ENCODE data around the gene RNF26. TPM values are rescaled to one million over a fixed set of nuclear protein-coding genes. Genes with fewer than 3 reads are reported as not detected.

RNF26 gene
- total and polyA plus RNA-seq, 2 of the 13 experiments (the other 11 are each of a cell fraction or from before 2014, with no cell fraction given): 11.9 to 26.3 TPM

DNA sequence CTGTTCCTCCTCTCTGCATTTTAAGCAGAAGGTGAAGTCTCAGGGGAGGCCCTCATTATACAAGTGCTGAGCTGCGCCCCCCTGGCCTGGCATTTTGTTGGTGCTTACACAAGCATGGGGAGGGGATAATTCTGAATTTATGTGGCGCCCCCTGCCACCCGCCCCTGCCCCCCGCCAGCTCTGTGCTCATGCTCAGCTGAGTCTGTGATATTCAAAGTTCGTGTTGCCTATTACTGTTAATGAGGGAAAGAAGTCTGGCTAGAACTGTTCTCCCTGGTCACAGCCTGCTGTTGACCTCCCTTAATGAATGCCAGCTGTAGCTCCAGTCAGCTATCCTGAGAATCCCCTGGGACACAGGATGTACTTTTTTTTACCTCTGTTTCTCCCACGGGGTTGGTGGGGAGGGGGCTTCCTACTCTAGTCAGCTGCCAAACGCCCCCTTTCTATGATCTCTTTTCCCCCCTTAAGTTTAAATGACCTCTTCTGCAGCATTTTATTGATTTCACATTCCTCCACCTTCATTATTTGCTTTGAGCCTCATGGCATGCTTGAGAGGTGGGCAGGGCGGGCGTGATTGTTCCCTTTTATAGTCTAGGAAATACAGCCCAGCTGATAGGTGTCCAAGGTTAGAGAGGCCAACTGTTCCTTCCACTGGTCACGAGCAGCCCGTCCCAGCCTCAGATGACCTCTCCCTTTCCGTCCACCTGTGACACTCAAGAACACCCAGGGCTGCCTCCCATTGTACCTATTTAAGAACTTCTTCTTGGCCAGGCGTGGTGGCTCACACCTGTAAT lies 35.0 kb downstream of the RNF26 start (continued):
- no peak for TF ChIP-seq ZNF552 (CRISPR knock-in tag; IDR thresholded peaks at IDR 0.05; ENCODE audit: borderline replicate concordance)
- TF ChIP-seq, protein P1, sequence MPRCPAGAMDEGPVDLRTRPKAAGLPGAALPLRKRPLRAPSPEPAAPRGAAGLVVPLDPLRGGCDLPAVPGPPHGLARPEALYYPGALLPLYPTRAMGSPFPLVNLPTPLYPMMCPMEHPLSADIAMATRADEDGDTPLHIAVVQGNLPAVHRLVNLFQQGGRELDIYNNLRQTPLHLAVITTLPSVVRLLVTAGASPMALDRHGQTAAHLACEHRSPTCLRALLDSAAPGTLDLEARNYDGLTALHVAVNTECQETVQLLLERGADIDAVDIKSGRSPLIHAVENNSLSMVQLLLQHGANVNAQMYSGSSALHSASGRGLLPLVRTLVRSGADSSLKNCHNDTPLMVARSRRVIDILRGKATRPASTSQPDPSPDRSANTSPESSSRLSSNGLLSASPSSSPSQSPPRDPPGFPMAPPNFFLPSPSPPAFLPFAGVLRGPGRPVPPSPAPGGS (CRISPR knock-in tag; IDR thresholded peaks at IDR 0.05): no peak
- TF ChIP-seq ZNF737 (CRISPR knock-in tag; IDR thresholded peaks at IDR 0.05; ENCODE audit: borderline replicate concordance): no peak
- TF ChIP-seq, protein P2, sequence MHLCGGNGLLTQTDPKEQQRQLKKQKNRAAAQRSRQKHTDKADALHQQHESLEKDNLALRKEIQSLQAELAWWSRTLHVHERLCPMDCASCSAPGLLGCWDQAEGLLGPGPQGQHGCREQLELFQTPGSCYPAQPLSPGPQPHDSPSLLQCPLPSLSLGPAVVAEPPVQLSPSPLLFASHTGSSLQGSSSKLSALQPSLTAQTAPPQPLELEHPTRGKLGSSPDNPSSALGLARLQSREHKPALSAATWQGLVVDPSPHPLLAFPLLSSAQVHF (CRISPR knock-in tag; IDR thresholded peaks at IDR 0.05): no peak
- no peak for TF ChIP-seq SOX6 (IDR thresholded peaks at IDR 0.05)
- TF ChIP-seq SOX6 (CRISPR knock-in tag; IDR thresholded peaks at IDR 0.05): peak; percentile 53; the same call in 1 of the 2 replicates
- TF ChIP-seq ZNF124 (CRISPR knock-in tag; IDR thresholded peaks at IDR 0.05): no peak

DNA sequence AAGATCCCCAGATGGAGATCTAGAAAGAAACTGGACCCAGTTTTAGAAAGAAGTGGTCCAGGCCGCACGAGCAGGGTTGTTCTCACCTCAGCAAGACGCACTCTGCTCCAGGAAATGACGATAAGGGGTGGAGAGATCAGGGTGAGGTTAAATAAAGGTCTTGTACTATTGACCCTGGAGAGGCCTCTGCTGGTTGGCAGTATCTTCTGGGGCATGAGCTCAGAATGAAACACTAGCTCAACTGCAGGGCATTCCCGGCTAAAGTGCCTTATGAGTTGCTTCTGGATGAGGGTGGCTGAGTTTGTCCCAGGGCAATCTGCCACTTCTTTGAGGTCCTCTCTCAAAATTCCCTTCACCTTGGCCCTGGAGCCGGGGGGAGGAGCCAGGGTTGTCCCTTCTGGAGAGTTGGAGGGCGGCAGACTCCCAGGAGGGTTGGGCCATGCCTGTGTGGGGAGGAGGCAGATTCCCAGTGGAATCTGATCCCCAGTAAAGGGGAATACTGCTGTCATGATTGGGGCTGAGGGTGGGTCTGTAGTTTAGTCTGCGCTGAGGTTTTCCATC lies 36.2 kb downstream of the RNF26 start:
- in situ Hi-C loops (cut with HindIII; ENCODE audit: extremely low pct_ligation_motif_present, low pct_unique_long_range_greater_than_20kb) (loop anchor here (5.0 kb wide), 1 partner anchor 33 kb away; no protein-coding TSS in a partner anchor), intact Hi-C loops (cut with micrococcal nuclease; ENCODE audit: unreplicated experiment) (no loop called here)
- H3K79me2 ChIP-seq (ENCODE audit: insufficient read depth, low read length): peaks cover 35% of the 10 kb centered on the region
- ATAC-seq: peak; percentile 5
- no peaks in the 10 kb centered on the region for H4K20me1 ChIP-seq (ENCODE audit: insufficient read depth, low read length)
- BruUV-seq (replicated peaks): no TSS peak
- H2AFZ ChIP-seq (ENCODE audit: low read length): no peak overlapping the region
- ChIA-PET CTCF (ENCODE audit: low intra/inter-chr PET ratio, low total read pairs) (interaction anchor here (1.0 to 1.6 kb wide), 2 partner anchors 30 to 33 kb away, joined by 3 to 5 read pairs; partner anchors contain the start of gene C1QTNF5), POLR2A (interaction anchor here (0.6 to 4.5 kb wide), 10 partner anchors 8 to 249 kb away, joined by 3 to 31 read pairs (median 6); partner anchors contain the start of genes C1QTNF5, CBL, HINFP and MCAM)
- peaks cover 100% of the 10 kb centered on the region for H3K4me1 ChIP-seq (ENCODE audit: insufficient read depth, low read length)
- H3K27me3 ChIP-seq (ENCODE audit: control insufficient read depth in 1 of 2, insufficient read depth in 2 of 2, low read length in 2 of 2): no peaks in the 10 kb centered on the region
- no peaks in the 10 kb centered on the region for H3K9me3 ChIP-seq (ENCODE audit: low read length)
- WGBS (ENCODE audit: low lambda C conversion rate): 15% methylated on average over 6 of the region's 8 CpGs
- peak overlapping the region; percentile 93 for H3K27ac ChIP-seq (ENCODE audit: extremely low read length, insufficient read depth, low read length)
- peak; percentile 93 for FAIRE-seq
- H3K4me2 ChIP-seq (ENCODE audit: low read depth, low read length): peak overlapping the region; percentile 74
- peak overlapping the region in 1 of 3 experiments; percentile 47; a peak in 2 of 6 replicates for H3K4me3 ChIP-seq (replicated peaks in 1 of 3; ENCODE audit: insufficient read depth in 1 of 3, low read depth in 2 of 3, low read length in 3 of 3)
- DNase-seq (ENCODE audit: low spot score): peak; percentile 71
- H3K9ac ChIP-seq (ENCODE audit: insufficient read depth, low read depth, low read length): peak overlapping the region; percentile 51
- H3K36me3 ChIP-seq (replicated peaks in 1 of 2; ENCODE audit: control insufficient read depth in 1 of 2, insufficient read depth in 2 of 2, low read length in 2 of 2): no peaks in the 10 kb centered on the region
- TF ChIP-seq RARA (CRISPR knock-in tag; IDR thresholded peaks at IDR 0.05) (peak; percentile 96), NR2F1 (CRISPR knock-in tag; IDR thresholded peaks at IDR 0.05) (peak; percentile 77 to 79), ESRRA (CRISPR knock-in tag; IDR thresholded peaks at IDR 0.05; ENCODE audit: low read depth) (peak; percentile 85), MIXL1 (CRISPR knock-in tag; IDR thresholded peaks at IDR 0.05) (peak; percentile 26; the same call in 1 of the 2 replicates), ZNF235 (CRISPR knock-in tag; IDR thresholded peaks at IDR 0.05; ENCODE audit: borderline replicate concordance) (no peak), SALL1 (CRISPR knock-in tag; IDR thresholded peaks at IDR 0.05) (0 out of 2 replicates have a peak, but pooled peaks have one; percentile 11), FOXA3 (CRISPR knock-in tag; IDR thresholded peaks at IDR 0.05) (peak; percentile 65), ZNF883 (CRISPR knock-in tag; IDR thresholded peaks at IDR 0.05; ENCODE audit: not compliant biosample characterization) (no peak), SOX6 (IDR thresholded peaks at IDR 0.05) (no peak), SOX6 (CRISPR knock-in tag; IDR thresholded peaks at IDR 0.05) (0 out of 2 replicates have a peak, but pooled peaks have one; percentile 38), ATF1 (CRISPR knock-in tag; IDR thresholded peaks at IDR 0.05) (0 out of 2 replicates have a peak, but pooled peaks have one; percentile 22), ASH2L (IDR thresholded peaks at IDR 0.05; ENCODE audit: insufficient read length, low read depth, low read length) (peak; percentile 38), KAT8 (CRISPR knock-in tag; IDR thresholded peaks at IDR 0.05) (peak; percentile 48; the same call in 1 of the 2 replicates), ZNF124 (CRISPR knock-in tag; IDR thresholded peaks at IDR 0.05) (no peak), RXRB (CRISPR knock-in tag; IDR thresholded peaks at IDR 0.05; ENCODE audit: borderline replicate concordance) (peak; percentile 79)
